Measurements from ENCODE around the gene TTC13. TPM values are rescaled to one million over a fixed set of nuclear protein-coding genes. Genes with fewer than 3 reads are reported as not detected.

Gene TTC13
- total and polyA plus RNA-seq, 2 of the 13 experiments (the other 11 are each of a cell fraction or from before 2014, with no cell fraction given), result 5.8 to 15.9 TPM

- no peak for TF ChIP-seq ZBTB37 (CRISPR knock-in tag; IDR thresholded peaks at IDR 0.05)
- TF ChIP-seq NCOA2 (CRISPR knock-in tag; IDR thresholded peaks at IDR 0.05), result no peak
- no peak for TF ChIP-seq ZSCAN30 (CRISPR knock-in tag; IDR thresholded peaks at IDR 0.05)
- no peak for TF ChIP-seq SP140L (CRISPR knock-in tag; IDR thresholded peaks at IDR 0.05; ENCODE audit: borderline replicate concordance)
- TF ChIP-seq WIZ (CRISPR knock-in tag; IDR thresholded peaks at IDR 0.05), result no peak
- TF ChIP-seq ATRX (CRISPR knock-in tag; IDR thresholded peaks at IDR 0.05; ENCODE audit: borderline replicate concordance), result no peak
- TF ChIP-seq TOE1 (CRISPR knock-in tag; IDR thresholded peaks at IDR 0.05), result no peak
- TF ChIP-seq RBAK (CRISPR knock-in tag; IDR thresholded peaks at IDR 0.05), result no peak
- TF ChIP-seq MYC (CRISPR knock-in tag; IDR thresholded peaks at IDR 0.05; ENCODE audit: borderline replicate concordance), result no peak
- TF ChIP-seq SKI (IDR thresholded peaks at IDR 0.05; ENCODE audit: partially characterized antibody), result no peak
- no peak for TF ChIP-seq SMARCC2 (IDR thresholded peaks at IDR 0.05)
Observed at GRCh38 chr1:231026576-231026975, 47.9 kb upstream of the TTC13 start (continued).

DNA sequence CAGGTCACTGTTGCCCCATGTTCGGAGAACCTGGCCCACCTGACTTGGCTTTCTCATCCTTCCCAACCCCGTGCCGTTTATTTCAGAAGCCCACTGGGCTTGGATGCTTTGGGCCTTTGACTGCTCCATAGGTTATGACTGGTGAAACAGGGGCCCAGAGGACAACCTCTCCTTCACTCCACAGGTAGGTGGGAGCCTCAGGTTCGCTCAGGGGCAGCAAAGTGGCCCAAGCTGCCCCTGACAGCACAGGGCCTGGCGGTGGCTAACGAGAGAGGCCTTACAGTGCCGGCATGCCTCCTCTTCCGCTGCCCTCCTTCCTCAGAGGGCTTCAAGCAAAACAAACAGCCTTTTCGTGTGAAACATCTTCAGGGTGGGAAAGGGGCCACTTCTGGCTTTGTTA is 44.5 kb upstream of the TTC13 start:
- DNase-seq (ENCODE audit: low spot score), result no peak
- Histone ChIP-seq H3K27me3 (ENCODE audit: control insufficient read depth in 1 of 2, insufficient read depth in 2 of 2, low read length in 2 of 2) (peaks cover 0 to 8% of the 10 kb centered on the region in 2 experiments; a peak in 1 of 5 replicates), H4K20me1 (ENCODE audit: insufficient read depth, low read length) (no peaks in the 10 kb centered on the region), H3K79me2 (ENCODE audit: insufficient read depth, low read length) (no peaks in the 10 kb centered on the region), H3K4me1 (ENCODE audit: insufficient read depth, low read length) (0 out of 2 replicates have a peak, but pooled peaks cover 6% of the 10 kb centered on the region), H3K27ac (ENCODE audit: extremely low read length, insufficient read depth, low read length) (no peak overlapping the region), H3K9ac (ENCODE audit: insufficient read depth, low read depth, low read length) (no peak overlapping the region), H2AFZ (ENCODE audit: low read length) (no peak overlapping the region), H3K4me2 (ENCODE audit: low read depth, low read length) (no peak overlapping the region), H3K9me3 (ENCODE audit: low read length) (no peaks in the 10 kb centered on the region), H3K36me3 (replicated peaks in 1 of 2; ENCODE audit: control insufficient read depth in 1 of 2, insufficient read depth in 2 of 2, low read length in 2 of 2) (no peaks in the 10 kb centered on the region), H3K4me3 (replicated peaks in 1 of 3; ENCODE audit: insufficient read depth in 1 of 3, low read depth in 2 of 3, low read length in 3 of 3) (no peak overlapping the region)
- intact Hi-C loops (cut with micrococcal nuclease; ENCODE audit: unreplicated experiment) (no loop called here), in situ Hi-C loops (cut with HindIII; ENCODE audit: extremely low pct_ligation_motif_present, low pct_unique_long_range_greater_than_20kb) (no loop called here)
- WGBS (ENCODE audit: low lambda C conversion rate), result 65% methylated on average over 8 of the region's 9 CpGs
- ChIA-PET POLR2A (no interaction called here), CTCF (ENCODE audit: low intra/inter-chr PET ratio, low total read pairs) (no interaction called here)
- ATAC-seq, result no peak
- BruUV-seq (replicated peaks), result no TSS peak
- no peak for FAIRE-seq
- TF ChIP-seq STAG1 (CRISPR knock-in tag; IDR thresholded peaks at IDR 0.05), result no peak
- no peak for TF ChIP-seq UBTF (CRISPR knock-in tag; IDR thresholded peaks at IDR 0.05)
- TF ChIP-seq, protein P1, sequence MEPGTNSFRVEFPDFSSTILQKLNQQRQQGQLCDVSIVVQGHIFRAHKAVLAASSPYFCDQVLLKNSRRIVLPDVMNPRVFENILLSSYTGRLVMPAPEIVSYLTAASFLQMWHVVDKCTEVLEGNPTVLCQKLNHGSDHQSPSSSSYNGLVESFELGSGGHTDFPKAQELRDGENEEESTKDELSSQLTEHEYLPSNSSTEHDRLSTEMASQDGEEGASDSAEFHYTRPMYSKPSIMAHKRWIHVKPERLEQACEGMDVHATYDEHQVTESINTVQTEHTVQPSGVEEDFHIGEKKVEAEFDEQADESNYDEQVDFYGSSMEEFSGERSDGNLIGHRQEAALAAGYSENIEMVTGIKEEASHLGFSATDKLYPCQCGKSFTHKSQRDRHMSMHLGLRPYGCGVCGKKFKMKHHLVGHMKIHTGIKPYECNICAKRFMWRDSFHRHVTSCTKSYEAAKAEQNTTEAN (CRISPR knock-in tag; conservative IDR thresholded peaks at IDR 0.05), result no peak
- TF ChIP-seq TIGD3 (CRISPR knock-in tag; IDR thresholded peaks at IDR 0.05; ENCODE audit: borderline replicate concordance), result no peak
- no peak for TF ChIP-seq RFXAP (CRISPR knock-in tag; IDR thresholded peaks at IDR 0.05; ENCODE audit: borderline replicate concordance)
